HPDE6-E6E7 (cell line): ENCODE results near the gene GCHFR.

ENCODE experiments used
- DNase-seq: peaks from one replicate; pipeline ENCODE4 v3.0.0; 2011; ENCODE audit warnings: missing footprints; ENCODE audit errors: extremely low spot score

Gene GCHFR

DNA sequence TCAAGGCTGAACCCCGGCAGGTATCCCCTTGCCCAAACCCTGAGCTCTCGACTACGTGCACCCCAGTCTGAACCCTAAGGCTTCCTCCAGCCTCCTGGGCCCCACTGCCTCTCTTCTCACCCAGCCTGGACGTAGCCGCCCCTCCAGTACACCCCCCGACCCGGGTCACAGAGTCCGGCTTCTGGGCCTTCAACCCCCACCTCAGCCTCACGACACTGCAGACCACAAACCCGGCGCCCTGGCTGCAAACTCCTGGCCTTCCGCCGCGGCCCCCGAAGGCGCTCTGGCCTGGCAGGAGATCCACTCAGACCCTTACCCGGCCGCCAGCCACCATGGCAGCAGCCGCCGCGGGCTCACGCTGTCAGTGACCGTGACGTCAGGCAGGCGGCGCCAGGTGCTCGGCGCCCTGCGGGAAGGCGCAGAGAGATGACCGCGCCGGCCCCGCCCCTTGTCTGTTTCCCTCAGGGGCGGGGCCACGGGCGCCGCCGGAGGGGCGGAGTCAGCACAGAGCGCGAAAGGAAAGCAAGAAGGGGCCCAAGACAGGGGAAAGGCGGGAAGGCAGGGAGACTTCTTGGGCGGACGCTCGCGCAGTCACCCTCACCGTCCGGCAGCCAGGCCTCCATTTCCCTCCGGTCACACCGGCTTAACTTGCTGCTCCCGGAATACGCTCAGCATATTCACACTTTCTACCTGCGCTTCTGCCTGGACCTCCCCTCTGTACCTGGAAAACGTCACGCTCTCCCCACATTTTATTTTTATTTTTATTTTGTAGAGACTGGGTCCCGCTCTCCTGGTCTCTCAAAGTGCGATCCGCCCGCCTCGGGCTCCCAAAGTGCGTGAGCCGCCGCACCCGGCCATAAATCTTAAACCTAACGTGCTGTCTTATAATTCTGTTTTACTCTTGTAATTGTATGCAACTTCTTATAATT, 8.7 kb upstream of the GCHFR start, which contains the start of gene RMDN3:
RMDN3 (minus strand) TSS at position 372 of the 929 bp plus-strand sequence. CDS start 471 bp downstream, outside the sequence.
- DNase-seq, result peak; percentile 86

DNA sequence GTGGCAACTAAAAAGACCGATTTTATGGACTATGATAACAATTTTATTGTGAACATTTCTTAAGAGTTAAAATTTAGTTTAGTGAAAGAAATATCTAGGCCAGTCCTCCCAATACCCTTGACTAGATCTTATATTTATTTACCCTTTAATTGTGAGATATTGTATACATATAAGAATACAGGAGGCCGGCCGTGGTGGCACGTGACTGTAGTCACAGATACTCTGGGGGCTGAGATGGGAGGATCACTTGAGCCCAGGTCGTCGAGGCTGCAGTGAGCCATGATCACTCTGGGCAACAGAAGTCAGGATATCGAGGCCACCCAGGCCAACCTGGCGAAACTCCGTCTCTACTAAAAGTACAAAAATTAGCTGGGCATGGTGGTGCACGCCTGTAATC, 8.1 kb upstream of the GCHFR start:
- DNase-seq, result no peak

GRCh38 chr15:40756938-40757337, 6.9 kb upstream of the GCHFR start:
- no peak for DNase-seq

- no peak for DNase-seq
Observed at GRCh38 chr15:40759961-40760360, 3.9 kb upstream of the GCHFR start.

GRCh38 chr15:40762919-40763800, 708 bp upstream of the GCHFR start:
- no peak for DNase-seq

- DNase-seq, result no peak
Observed at GRCh38 chr15:40764629-40765103, 798 bp downstream of the GCHFR start.

DNA sequence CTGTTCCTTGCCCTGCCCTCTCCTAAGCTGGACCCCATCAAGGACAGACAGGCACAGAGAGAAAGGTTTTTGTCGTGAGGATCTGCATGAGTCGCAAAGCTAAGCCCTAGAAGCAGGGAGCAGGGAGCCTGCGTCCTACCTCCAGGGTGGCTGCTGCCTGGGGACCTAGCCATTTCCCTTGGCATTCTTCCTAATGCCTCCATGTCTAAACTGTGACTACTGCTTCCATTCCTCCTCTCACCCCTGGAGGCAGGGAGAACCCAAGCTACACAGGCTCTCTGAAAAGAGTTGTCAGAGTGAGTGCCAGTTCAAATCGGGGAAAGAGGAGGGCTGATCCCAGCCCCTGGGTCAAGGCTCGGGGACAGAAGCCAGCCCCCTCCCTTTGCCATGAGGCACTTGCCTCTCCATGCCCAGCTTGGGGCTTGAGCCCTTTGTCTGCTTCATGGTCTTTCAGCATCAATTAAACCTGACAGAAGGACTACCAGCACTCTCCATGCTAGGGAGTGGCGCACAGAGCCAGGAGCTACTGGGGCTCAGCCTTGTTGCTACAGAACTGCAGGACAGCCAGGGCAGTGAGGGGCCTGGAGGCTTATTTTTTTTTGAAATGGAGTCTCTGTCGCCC, 2.4 kb downstream of the GCHFR start:
- no peak for DNase-seq

GRCh38 chr15:40766906-40767837, 3.3 kb downstream of the GCHFR start:
- DNase-seq, result no peak

DNA sequence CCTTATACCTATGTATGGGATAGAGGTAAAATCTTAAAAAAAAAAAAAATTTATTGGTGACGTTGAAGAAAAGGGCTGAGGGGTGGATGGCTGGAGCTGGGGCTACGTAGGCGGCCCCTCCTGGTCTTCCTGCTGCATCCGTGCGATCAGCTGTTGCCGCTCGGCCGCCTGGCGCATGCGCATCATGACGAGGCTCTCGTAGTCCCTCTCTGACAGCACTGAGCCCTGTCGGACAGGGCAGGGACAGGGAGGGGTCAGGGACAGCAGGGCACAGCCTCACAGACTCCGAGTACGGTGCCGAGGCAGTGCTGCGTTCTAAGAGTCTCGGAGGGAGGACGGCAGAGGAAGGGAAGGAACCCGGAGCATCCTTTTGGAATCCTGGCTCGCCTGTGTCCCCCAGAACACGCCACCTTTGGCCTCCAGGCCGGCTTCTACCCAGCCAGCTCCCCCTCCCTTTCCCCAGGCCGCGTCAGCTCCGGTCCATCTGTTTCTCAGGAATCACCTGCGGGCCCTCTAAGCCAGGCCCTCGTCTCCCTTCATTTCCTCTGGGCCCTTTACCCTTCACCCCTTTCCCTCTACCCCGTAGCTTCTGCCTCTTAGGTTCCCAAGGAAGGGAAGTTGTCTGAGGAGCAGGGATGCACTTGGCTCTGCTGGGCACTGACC, 4.1 kb downstream of the GCHFR start:
- DNase-seq, result no peak

DNA sequence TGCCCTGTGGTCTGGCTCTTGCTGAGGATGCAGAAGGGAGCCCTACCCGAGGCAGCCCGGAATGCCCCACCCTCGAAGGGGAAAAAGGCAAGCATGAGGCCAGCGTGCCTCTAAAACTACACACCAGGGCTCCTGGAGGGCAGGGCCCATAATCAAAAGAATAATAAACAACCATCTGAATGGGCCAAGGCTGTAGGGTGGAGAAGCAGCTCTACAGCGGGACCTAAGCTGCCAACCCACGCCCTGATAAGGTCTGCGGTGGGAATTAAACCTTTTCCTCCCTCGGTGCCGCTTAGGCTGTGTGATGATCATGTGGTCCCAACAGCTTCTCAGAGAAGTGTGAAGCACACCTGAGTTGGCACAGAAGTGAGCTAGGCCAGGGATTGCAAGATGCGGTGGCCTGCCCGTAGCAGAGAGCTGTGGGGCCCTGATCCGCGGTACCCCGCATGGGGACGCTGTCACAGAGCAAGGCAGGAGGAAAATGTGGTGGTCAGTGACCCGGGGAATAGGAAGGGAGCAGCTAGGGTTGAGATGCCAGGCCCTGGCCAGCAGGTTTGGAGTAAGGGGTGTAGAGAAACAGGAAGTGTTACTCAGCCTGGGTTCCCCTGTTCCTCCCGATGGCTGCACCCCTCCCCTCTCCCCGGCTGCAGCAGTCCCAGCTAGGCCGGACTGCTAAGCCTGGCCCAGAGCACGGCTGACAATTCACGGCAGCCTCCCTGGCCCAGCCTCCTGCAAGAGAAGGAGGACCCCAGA, 4.8 kb downstream of the GCHFR start:
- DNase-seq, result no peak

- peak; percentile 93 for DNase-seq
Observed at GRCh38 chr15:40769274-40770146, 5.6 kb downstream of the GCHFR start, which contains the start of gene C15orf62. TSS of gene C15orf62 (plus strand) at chr15:40769980. CDS start at chr15:40770496, 516 bp downstream.

DNA sequence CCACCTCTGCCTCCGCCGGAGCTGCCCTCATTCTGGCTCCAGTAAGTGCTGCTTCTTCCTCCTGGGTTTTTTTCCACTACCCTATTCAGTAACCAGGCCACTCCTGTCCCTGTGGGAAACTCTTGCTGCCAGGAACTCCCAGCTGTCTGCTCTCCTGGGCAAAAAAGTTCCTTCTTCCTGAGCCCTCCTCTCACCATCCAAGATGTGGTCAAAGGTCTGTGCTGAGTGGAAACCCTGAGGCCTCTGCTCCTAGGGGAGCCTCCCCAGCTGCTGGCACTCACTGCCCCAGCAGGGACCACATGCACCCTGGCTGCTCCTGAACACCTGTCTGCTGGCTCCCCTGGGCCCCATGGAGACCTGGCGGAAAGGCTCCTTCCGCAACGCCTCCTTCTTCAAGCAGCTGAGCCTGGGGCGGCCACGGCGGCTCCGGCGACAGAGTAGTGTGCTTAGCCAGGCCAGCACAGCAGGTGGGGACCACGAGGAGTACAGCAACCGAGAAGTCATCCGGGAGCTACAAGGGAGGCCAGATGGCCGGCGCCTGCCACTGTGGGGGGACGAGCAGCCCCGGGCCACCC, 6.4 kb downstream of the GCHFR start:
- no peak for DNase-seq

DNA sequence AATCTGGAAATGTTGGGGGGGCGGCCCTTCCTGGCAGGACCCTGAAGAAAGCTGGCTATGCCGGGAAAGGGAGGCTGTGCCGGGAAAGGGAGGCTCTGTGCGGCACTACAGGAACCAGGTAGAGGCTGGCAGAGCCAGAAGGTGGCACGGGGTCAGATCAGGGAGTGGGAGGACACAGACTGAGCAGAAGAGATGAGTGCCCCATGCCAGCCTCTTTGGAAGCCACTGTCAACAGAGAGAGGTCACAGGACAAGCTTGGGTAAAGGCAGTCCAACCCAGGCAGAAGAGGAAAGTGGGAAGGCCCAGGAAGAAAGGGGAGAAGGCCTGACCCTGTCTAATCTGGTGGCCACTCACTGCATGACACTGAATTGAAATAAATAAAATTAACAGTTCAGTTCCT, 7.4 kb downstream of the GCHFR start:
- no peak for DNase-seq

DNA sequence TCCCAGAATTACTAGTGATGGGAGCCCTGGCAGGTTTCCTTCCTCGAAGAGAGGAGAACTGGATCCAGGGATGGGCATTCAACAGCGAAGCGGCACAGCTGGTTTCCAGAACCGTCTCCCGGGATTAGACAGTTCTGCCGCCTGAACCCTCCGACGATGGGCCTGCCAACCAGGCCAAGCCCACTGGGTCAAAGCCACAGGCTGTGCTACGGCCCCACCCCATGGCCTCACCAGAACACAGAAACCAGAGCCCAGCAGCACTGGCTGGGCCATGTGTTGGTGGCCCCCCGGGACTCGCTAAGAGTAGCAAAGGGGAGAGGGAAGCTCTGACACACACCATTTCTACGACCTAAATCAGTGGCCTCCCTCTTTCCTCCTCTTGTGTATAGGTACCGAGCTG, 8.1 kb downstream of the GCHFR start:
- no peak for DNase-seq

- no peak for DNase-seq
Observed at GRCh38 chr15:40773496-40773895, 9.6 kb downstream of the GCHFR start.

GRCh38 chr15:40773902-40774301, 10.0 kb downstream of the GCHFR start:
- DNase-seq, result no peak

- DNase-seq, result no peak
Observed at GRCh38 chr15:40775007-40775406, 11.1 kb downstream of the GCHFR start.
